ENCODE data around the gene BPIFB2.

The BPIFB2 gene

GRCh38 chr20:33023439-33024242 is 16.1 kb downstream of the BPIFB2 start:
- DNase-seq, result no peak

GRCh38 chr20:33024243-33024560 is 16.7 kb downstream of the BPIFB2 start:
- DNase-seq, result no peak

DNA sequence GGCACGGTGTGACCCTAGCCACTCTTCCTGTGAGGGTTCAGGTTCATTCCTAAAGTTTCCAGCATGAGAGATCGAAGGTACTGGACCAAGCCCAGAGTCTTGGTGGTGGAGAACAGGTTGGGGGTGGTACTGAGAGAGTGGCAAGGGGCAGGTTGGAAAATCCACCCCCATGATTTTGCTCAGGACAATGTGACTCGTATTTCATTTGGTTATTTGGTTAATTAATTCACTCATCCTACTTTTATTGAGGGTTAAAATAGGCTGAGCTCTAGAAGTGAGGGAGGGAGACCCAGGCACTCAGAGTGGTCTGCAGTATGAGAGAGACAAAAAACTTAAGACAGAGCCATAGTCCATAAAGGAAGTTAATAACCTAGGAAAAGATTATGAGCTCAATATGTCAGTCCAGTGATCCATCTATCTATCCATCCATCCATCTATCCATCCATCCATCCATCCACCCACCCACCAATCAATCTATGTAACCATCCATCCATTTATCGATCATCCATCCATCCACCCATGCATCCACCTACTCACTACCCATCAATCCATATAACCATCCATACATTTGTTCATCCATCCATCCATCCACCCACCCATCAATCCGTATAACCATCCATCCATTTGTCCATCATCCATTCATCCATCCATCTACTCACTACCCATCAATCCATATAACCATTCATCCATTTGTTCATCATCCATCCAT is 17.3 kb downstream of the BPIFB2 start:
- DNase-seq, result no peak

DNA sequence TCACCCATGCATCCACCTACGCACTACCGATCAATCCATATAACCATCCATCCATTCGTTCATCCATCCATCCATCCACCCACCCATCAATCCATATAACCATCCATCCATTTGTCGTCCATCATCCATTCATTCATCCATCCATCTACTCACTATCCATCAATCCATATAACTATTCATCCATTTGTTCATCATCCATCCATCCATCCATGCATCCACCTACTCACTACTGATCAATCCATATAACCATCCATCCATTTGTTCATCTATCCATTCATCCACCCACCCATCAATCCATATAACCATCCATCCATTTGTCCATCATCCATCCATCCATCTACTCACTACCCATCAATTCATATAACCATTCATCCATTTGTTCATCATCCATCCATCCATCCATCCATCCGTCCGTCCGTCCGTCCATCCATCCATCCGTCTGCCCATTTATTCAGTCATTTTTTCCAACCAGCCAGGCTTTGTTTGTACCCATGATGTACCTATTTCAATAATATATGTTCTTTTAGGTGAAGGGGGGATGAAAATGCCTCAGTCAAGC is 17.9 kb downstream of the BPIFB2 start:
- DNase-seq, result no peak

DNA sequence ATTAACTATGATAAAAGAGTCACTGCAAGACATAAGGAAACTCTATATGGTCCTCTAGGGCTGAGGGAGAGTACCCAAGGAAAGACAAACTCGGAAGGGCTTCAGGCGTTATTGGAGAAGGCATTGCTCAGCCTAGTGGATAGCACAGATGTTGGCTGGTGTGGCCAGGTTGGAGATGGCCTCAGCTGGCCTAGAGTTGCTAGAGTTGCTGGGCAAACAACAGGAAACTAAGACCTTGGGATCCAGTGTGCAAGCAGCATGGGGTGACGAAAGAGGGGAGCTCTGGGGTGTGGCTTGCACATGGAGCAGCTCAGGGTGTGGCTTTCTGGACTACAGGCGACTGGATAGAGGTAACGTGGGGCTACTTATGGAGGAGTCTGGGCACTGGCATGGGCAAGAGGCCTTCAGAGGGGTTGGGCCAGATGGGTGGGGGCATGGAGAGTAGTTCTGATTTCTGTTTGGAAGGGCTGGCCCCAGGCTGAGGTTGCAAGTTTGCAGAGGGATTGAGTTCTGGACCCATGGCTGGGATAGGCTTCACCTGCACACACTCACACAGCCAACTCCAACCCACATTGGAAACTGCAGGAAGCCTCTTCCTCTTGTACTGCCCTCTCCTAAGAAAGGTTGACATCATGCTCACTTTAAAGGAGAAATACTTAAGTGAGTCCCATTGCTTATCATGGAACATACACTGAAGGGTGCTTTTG is 18.7 kb downstream of the BPIFB2 start:
- DNase-seq, result no peak

GRCh38 chr20:33026779-33027759 is 19.6 kb downstream of the BPIFB2 start:
- DNase-seq, result no peak

- no peak for DNase-seq
These were observed 20.6 kb downstream of the BPIFB2 start for GRCh38 chr20:33027769-33028751.

DNA sequence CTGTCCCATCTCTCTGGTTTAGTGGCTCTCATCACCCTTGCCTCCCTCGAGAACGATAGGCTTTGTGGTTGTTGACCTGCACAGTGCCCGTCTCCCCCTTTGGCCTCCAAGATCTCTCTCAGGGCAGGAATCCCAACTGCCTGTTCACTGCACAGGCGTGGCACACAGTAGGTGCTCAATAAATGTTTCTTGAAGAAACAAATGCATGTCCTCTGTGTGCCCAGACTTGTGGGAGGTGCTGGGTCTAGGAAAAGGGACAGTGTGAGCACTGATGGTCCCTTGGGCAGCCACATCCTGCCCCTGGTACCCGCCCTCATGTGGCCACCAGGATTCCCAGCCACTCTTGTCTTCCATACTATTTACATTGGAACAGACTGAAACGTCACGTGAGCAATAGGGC is 21.4 kb downstream of the BPIFB2 start:
- no peak for DNase-seq

- no peak for DNase-seq
These were observed 22.6 kb downstream of the BPIFB2 start for GRCh38 chr20:33030076-33030475.

- DNase-seq, result no peak
These were observed 23.1 kb downstream of the BPIFB2 start for GRCh38 chr20:33030569-33030968.

GRCh38 chr20:33031531-33031930 is 24.0 kb downstream of the BPIFB2 start, which contains the start of gene BPIFB6:
Gene BPIFB6, plus strand, starts transcription at chr20:33031648. Its CDS starts 0 bp downstream, at chr20:33031648.
- no peak for DNase-seq

DNA sequence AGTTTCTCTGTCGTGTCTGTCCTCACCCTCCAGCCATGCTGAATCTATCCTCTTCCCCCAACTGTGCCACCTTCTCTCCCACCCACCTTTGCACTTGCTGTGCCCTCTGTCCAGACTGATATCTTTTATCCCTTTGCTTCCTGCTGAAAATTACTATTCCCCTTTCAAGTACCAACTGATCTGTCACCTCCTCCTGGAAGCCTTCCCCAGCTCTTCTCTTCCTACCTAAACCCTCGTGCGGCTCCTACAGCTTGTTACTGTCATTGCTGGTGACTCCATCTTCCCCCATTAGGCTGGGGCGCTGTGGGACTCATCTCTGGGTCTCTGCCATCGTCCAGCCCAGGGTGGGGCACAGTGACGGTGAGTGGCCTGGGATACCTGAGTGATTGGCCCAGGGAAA is 25.1 kb downstream of the BPIFB2 start:
- DNase-seq, result no peak

GRCh38 chr20:33033381-33033780 is 25.9 kb downstream of the BPIFB2 start:
- DNase-seq, result no peak

- DNase-seq, result no peak
These were observed 26.6 kb downstream of the BPIFB2 start for GRCh38 chr20:33034115-33034514.

GRCh38 chr20:33034901-33035492 is 27.5 kb downstream of the BPIFB2 start:
- DNase-seq, result no peak

DNA sequence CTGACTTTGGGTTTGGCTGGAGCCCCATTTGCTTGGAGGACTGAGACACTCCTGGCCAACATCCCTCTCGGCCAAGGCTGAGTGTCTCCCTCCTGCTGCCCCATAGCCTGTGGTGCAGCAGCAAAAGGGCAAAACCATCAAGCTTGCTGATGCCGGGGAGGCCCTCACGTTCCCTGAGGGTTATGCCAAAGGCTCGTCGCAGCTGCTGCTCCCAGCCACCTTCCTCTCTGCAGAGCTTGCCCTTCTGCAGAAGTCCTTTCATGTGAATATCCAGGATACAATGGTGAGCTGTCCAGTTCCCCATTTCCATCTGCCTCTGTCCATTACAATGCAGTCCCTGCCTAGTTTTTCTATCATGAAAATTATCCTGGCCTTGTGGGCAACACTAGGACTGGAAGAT is 30.0 kb downstream of the BPIFB2 start:
- DNase-seq, result no peak

DNA sequence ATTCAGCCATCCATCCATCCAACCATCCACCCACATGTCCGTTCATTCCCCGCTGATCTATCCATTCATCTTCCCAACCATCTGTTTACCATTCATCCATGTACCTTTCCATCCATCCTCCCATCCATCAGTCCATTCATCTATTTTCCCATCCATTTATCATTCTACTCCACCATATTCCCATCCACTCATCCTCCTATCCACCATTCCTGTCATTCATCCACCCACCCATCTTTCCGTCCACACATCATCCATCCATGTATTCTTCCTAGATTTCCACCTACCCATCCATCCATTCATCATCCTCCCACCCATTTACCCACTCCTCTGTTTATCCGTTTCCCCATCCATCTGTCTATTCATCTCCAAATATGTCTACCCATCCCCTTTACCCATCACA is 30.7 kb downstream of the BPIFB2 start:
- DNase-seq, result no peak

DNA sequence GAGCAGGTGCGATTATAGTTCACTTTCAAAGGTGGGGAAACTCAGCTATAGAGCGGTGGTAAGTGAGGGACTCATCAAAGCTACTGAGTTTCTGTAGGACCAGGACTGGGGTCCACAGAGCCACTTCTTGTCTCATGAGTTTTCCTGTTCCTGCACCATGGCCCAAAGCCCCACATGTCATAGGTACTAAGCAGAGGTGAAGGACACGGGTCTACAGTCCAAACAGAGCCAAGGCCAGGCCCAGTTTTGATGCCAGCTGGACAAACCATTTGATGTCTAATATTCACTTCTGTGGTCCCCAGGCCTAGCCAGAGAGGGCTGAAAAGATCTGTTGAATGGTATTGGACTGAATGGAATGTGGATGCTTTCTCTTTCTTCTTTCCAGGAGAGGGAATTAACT is 34.9 kb downstream of the BPIFB2 start:
- no peak for DNase-seq

DNA sequence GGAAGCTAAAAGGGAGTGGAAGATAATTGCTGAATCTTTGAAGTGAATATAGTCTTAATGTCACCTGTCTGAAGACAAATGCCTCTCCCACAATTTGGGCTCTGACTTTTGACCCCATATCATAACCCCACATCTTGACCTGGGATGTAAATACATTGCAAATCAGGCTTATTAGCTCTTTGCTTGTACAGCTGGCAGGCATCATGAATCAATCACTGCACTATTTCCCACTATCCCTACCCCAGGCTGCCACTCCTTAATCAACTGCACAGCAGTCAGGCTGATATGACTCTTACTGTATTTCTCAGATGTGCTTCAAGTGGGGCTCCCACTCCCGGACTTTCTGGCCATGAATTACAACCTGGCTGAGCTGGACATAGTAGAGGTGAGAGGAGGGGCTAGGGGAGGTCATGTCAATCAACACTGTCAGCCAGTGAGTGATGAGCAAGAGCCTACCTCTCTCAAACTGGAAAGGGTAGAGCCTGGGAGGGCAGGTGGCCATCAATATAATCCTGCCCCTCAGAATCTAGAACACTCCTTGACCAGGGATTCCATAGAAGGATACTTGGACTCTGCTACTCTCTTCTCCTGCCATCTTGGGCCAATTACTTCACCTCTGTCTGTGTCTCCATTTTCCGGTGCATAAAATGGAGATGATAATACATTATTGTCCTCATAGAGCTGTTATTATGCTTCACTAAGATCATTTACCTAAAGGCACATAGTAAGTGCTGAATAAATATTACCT is 35.7 kb downstream of the BPIFB2 start:
- no peak for DNase-seq

DNA sequence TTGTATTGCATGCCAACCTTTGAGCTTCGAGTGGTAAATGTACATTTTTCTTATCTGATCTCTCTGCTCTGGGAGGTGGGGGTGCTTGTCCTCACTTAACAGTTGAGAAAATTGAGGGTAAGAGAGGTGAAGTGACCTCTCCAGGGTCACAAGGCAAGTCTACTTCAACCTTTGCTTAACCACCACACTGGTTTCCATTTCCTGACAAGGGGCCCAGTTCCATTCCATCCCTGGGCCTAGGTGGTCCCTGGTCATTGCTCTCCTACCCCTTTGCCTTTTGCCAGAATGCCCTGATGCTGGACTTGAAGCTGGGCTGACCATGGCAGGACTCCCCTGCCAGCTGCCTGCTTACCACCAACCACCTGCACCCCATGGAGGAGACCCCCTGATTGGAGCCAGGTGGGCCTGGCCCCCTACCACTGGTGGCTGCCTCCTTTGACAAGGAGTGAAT is 36.3 kb downstream of the BPIFB2 start:
- DNase-seq, result no peak
